Jurkat, Clone E6-1 (cell line): Measurements from ENCODE around the gene PLCH1.

ENCODE experiments used
- DNase-seq: peaks from one replicate; pipeline ENCODE4 v3.0.0-alpha.2; 2011; ENCODE audit warnings: low read depth, low spot score
- H3K4me3 ChIP-seq: 2 replicates; pipeline ENCODE4 v1.5.1; 2011; ENCODE audit warnings: mild to moderate bottlenecking, low read length, control low read depth, moderate library complexity

PLCH1 gene

GRCh38 chr3:155747946-155748290 lies 3.0 kb upstream of the PLCH1 start:
- no peak overlapping the region for H3K4me3 ChIP-seq
- no peak for DNase-seq

DNA sequence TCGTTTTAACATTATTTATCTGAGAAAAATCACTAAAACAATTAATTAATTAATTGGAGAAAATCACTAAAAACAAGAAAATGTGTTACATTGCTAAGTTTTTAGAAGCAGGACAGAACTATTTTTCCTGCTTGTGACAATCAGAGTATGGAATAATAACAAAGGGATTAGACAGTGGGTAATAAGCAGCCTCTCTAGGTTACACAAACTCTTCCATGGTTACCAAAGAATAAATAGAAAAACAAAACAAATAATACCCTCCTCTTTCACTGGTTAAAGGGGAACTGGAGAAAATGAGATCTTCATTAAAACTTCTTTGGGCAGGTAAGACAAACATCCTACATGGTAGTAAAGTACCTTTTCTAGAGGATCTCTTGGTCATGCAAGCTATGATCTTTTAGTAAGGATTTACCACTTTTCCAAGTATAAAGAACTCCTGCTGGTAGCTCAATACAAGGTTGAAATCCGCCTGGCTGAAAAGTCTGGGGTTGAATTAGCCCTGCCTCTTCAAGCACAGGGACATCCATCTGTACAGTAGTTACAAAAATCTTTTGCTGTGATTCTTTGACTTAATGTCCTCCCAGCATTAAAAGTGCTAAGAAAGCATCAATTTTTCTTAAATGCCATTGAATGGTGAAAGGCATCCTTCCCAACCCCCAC lies 2.5 kb upstream of the PLCH1 start:
- no peak overlapping the region for H3K4me3 ChIP-seq
- no peak for DNase-seq

DNA sequence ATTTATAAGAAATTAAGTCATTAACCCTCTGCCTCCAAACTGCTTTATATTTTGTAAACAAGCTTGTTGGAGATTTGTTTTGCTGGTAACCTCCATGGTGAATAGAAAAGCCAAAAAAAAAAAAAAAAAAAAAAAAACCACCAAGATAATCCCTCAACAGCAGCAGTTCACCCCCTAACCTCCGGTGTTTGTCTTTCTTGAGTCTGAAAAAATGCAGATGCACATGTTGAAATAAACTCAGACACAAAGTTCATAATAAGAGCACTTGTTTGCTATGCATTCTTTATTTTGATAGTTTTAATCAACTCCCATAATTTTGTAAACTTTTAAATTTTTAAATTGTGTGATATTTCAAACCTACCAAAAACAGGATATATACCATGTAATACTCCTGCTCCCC lies 1.8 kb upstream of the PLCH1 start:
- H3K4me3 ChIP-seq: no peak overlapping the region
- DNase-seq: no peak

GRCh38 chr3:155745795-155746550 lies 1.1 kb upstream of the PLCH1 start:
- no peak for DNase-seq
- H3K4me3 ChIP-seq: no peak overlapping the region

DNA sequence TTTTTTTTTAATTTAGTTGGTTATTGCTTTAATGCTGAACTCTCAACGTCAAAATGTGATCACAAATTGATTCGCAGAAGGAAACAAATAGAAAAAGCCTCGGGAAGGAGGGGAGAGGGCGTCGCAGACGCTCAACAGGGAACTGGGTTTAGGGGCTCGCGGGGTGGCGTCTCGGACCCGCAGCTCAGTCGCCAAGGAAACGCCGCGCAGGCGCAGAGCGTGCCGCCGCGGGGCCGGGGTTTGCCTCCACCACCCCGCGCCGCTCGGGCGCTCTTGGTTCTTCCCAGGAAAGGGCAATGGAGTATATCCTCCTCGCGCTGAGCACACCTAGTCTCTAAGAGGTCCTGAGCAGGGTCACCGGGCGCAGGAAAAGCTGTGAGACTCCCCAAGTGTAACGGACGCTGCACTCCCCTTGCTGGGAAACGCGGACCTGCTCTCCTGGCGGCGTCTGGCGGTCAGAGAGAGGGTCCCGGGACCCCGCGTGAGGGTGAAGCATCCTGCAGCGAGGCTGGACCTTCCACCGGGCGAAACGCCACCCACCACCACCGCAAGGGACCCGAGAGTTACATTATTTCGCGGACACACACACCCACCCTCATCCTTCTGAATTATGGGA lies 753 bp downstream of the PLCH1 start:
- peak overlapping the region; percentile 70 for H3K4me3 ChIP-seq
- peak; percentile 42 for DNase-seq

DNA sequence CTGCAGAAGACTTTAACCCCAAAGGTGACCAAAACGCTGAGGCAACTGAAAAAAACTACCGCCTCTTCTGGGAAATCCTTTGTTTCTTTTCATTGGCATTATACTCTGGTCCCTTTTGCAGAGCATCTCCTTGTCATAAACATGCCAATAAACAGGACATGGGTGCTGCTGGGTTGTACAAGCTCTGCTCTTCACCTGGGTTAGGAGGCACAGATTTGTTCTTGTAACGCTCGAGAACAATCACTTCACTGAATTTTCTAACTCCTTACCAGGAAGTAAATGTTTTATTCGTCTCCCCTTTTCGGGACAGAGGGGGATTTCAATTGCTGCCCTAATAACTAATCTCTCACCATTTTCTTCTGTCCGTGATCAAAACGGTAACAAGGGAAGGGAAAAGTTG lies 1.3 kb downstream of the PLCH1 start:
- DNase-seq: no peak
- peak overlapping the region; percentile 70 for H3K4me3 ChIP-seq

DNA sequence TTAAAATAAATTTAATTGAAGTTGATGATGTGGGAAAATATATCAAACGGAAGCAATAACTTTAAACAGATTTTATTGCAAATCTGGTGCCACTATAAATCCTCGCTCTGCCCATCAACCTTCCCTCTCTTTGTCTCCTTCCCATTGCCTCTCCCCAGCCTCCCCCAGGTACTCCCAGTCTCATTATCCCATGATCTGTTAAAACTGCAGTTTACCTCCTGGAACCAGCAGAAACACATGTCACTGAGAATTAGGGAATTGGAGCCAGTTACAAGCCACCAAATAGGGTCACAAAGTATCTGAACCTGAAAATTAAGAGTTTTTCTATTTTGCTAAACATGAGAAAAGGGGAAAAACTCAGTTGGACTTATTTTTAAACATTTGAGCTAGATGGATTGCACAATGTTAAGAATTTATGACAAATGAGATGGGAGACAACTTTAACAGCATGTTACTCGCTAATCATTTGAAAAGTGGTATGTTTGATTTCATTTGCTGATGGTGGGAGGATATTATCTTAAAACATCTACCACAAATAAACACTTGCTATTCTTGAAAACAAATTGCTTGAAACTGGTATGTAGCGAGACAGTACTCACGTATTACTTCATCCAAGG lies 2.4 kb downstream of the PLCH1 start:
- H3K4me3 ChIP-seq: no peak overlapping the region
- no peak for DNase-seq

GRCh38 chr3:155741603-155742002 lies 3.3 kb downstream of the PLCH1 start:
- no peak overlapping the region for H3K4me3 ChIP-seq
- no peak for DNase-seq

GRCh38 chr3:155741101-155741500 lies 3.8 kb downstream of the PLCH1 start:
- no peak overlapping the region for H3K4me3 ChIP-seq
- no peak for DNase-seq

GRCh38 chr3:155739154-155739553 lies 5.7 kb downstream of the PLCH1 start:
- DNase-seq: no peak
- H3K4me3 ChIP-seq: no peak overlapping the region

DNA sequence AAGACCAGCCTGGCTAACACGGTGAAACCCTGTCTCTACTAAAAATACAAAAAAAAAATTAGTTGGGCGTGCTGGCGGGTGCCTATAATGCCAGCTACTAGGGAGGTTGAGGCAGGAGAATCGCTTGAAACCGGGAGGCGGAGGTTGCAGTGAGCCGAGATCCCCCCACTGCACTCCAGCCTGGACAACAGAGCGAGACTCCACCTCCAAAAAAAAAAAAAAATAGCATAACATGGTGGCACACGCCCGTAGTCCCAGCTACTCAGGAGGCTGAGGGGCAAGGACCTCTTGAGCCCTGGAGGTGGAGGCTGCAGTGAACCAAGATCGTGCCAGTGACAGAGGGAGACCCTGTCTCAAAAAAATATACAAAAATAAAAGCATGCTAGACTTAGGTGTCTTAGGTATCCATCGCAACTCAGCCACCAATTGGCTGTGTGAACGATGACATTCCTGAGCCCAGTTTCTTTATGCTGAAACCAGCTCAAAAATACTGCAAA lies 6.2 kb downstream of the PLCH1 start:
- DNase-seq: no peak
- H3K4me3 ChIP-seq: no peak overlapping the region

DNA sequence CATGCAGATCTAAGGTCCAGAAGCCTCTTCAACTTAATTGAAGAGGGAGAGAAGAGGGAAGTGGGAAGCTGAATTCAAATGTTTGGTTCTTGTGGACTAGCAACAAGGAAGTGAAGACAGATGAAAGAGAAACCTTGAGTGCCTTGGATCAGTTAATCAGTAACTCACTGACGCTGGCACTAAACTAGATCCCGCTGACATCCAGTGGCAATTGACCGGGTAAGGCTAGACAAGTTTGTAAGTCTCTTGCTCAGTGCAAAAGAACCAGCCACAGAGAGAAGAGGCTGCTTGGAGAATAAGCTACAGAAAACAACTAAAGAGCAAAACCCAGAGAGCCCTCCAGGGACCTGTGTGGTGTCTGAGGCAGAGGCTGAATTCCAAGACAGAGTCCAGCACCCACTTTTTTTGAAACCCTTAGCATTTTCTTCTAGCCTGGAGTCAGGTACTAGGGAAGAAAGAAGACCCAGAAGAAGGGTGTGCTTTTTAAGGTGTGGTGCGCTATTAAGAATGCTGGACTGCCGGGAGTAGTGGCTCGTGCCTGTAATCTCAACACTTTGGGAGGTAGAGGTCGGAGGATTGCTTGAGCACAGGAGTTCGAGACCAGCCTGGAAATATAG lies 6.9 kb downstream of the PLCH1 start:
- H3K4me3 ChIP-seq: no peak overlapping the region

GRCh38 chr3:155736381-155736780 lies 8.5 kb downstream of the PLCH1 start:
- DNase-seq: no peak
- H3K4me3 ChIP-seq: no peak overlapping the region

More for the DNA sequence above, 6.9 kb downstream of the PLCH1 start:
- DNase-seq: no peak

- DNase-seq: no peak
- H3K4me3 ChIP-seq: no peak overlapping the region
Measured at GRCh38 chr3:155730843-155731242, 14.0 kb downstream of the PLCH1 start.

GRCh38 chr3:155727836-155728235 lies 17.0 kb downstream of the PLCH1 start:
- H3K4me3 ChIP-seq: no peak overlapping the region
- no peak for DNase-seq

DNA sequence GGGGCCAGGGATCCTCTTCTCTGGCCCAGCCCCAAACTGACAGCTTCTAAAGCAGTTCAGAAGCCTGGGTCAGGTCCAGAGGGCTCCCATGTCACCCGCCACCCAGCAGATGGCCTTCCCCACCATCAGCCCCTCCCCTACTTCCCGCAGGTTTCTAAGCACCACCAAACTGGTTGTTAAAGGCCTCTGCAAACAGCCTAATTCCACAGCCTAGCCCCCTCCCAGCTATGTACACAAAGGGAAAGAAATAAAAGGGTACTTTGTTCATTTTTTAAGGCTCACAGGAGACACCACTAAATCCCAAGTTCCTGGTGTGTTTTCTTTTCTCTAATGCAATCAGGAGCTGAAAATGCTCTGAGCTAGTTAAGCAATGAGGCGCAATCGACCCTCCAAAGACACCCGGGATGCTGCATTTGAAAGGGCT lies 30.6 kb downstream of the PLCH1 start:
- peak; percentile 11 for DNase-seq
- H3K4me3 ChIP-seq: no peak overlapping the region

- H3K4me3 ChIP-seq: no peak overlapping the region
- no peak for DNase-seq
Measured at GRCh38 chr3:155712008-155712407, 32.9 kb downstream of the PLCH1 start.

DNA sequence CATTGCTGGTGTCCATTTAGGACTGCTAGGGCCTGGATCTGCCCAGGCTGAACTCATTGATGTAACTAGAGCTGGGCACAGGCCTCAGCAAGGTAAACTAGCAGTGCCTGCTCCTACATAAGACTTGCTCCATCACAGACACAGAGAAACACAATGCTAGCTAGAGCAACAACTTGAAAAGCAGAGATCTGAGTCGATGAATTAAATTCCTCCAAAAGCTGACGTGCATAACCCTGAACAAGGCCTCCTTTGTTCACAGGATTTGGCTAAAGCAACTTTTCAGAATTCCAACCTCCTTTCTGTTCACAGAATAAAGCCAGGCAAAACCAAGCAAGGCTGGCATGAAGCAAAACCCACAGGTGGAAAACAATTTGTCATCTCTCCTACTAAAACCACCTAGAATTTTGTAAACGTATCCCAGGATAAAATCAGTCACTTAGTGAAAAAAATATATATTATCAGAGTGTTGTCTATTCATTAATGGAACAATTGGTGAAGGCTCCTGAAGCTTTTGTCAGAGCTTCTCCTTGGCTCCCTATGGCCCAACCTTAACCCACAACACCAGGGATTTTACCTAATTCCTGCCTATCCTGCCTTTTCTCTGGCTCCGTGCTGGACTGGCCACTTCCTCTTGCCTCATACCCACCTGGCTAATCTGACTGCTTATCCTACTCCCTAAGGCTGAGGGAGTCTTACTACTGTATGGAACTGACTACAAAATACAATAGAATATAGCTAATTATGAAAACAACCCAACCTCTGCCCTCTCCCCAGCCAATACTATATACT lies 39.9 kb downstream of the PLCH1 start:
- DNase-seq: no peak
- no peak overlapping the region for H3K4me3 ChIP-seq

DNA sequence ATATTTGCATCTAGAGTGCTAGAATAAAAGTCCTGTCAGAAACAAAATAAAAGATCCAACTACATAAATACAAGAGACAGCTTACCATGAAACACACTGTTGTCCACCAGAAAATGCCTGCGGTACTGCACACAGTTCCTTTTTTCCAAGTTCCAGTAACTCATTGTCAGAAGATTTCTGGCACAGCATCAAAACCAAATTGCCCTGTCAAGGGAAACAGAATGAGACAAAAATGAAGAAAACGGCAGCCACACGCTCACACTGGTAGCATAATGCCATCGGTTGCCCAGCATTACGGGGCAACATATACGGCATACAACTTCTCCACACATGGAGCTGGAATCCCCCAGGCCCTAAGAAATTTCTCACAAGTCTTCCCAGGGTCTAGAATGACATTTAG lies 40.8 kb downstream of the PLCH1 start:
- no peak for DNase-seq
- no peak overlapping the region for H3K4me3 ChIP-seq
